ENCODE results near the gene ALDH1A3. TPM values are rescaled to one million over a fixed set of nuclear protein-coding genes. Genes with fewer than 3 reads are reported as not detected.

ALDH1A3 gene
- total and polyA plus RNA-seq, 8 donors, result 0.31 to 17.5 (median 0.54) TPM

GRCh38 chr15:100952566-100952965, 72.9 kb downstream of the ALDH1A3 start:
- DNase-seq (no peak), ATAC-seq (no peak)
- Histone ChIP-seq H3K4me1 (no peaks in the 10 kb centered on the region), H3K36me3 (no peaks in the 10 kb centered on the region), H3K27me3 (no peaks in the 10 kb centered on the region), H3K9me3 (no peaks in the 10 kb centered on the region), H3K27ac (no peak overlapping the region), H3K4me3 (no peak overlapping the region)
- intact Hi-C loops (cut with DNase I), result no loop called here
- no peak for TF ChIP-seq CTCF (IDR thresholded peaks at IDR 0.05)

- no peaks in the 10 kb centered on the region for H3K27me3 ChIP-seq
- H3K9me3 ChIP-seq, result no peaks in the 10 kb centered on the region
- H3K36me3 ChIP-seq, result no peaks in the 10 kb centered on the region
- no peak for DNase-seq
- peak; percentile 81 for ATAC-seq
- H3K4me3 ChIP-seq, result no peak overlapping the region
- intact Hi-C loops (cut with DNase I), result no loop called here
- H3K27ac ChIP-seq, result no peak overlapping the region
- TF ChIP-seq CTCF (IDR thresholded peaks at IDR 0.05), result no peak
- peaks cover 4 to 23% of the 10 kb centered on the region in 2 donors for H3K4me1 ChIP-seq
Measured at GRCh38 chr15:100958326-100959065, 78.9 kb downstream of the ALDH1A3 start.

- peak in 1 of 4 donors; percentile 79 for DNase-seq
- Histone ChIP-seq H3K36me3 (peaks cover 0 to 4% of the 10 kb centered on the region in 2 donors), H3K4me1 (peaks cover 4 to 23% of the 10 kb centered on the region in 2 donors), H3K9me3 (no peaks in the 10 kb centered on the region), H3K27me3 (no peaks in the 10 kb centered on the region), H3K27ac (no peak overlapping the region), H3K4me3 (no peak overlapping the region)
- peak; percentile 71 for ATAC-seq
- intact Hi-C loops (cut with DNase I), result no loop called here
- TF ChIP-seq CTCF (IDR thresholded peaks at IDR 0.05), result no peak
Measured at GRCh38 chr15:100959066-100960050, 79.7 kb downstream of the ALDH1A3 start.

Other genes starting within 250 kb of the ALDH1A3 start
- 10 to 100 TPM; 23.1 to 24.2 TPM for gene LRRK1, start 39.5 kb downstream of the ALDH1A3 start, total RNA-seq
- gene LRRK1, start 39.5 kb downstream of the ALDH1A3 start, polyA plus RNA-seq (ENCODE audit: insufficient read length in 6 of 6), result 1 to 10 TPM; 1.9 to 3.9 (median 2.6) TPM

Data from left lung (tissue), 10 donors.